ENCODE results near the gene HLA-G.

- TF ChIP-seq CTCF (IDR thresholded peaks at IDR 0.05) = no peak
- TF ChIP-seq POLR2A (IDR thresholded peaks at IDR 0.05) = no peak
These were observed 1.8 kb upstream of the HLA-G start for GRCh38 chr6:29825848-29826247.

Measured in thyroid gland (tissue), 4 donors.